Left ventricle myocardium superior (tissue), 1 donor: ENCODE measurements around the gene ROBO1. TPM values are rescaled to one million over a fixed set of nuclear protein-coding genes. Genes with fewer than 3 reads are reported as not detected.
"Not testable (repeated sequence)": the region's sequence is repeated elsewhere in the genome, so short reads cannot be mapped to it uniquely, and the experiment has no call there.

Experiments used
- ATAC-seq: fragments of 200-7000 bp; cut with Tn5 transposase; one replicate; pipeline ENCODE4 v1.9.1; 2020; ENCODE audit warnings: mild to moderate bottlenecking, moderate library complexity
- DNase-seq: peaks from one replicate; pipeline ENCODE4 v3.0.0-alpha.2; 2020
- intact Hi-C: fragments of 100-400 bp; cut with micrococcal nuclease; formaldehyde crosslinking; loops from one replicate; pipeline ENCODE4 v1.11.0; 2022
- long read RNA-seq: library from polyadenylated mRNA; unstranded; transcript quantifications from one replicate; pipeline ENCODE4 v2.0.0, GENCODE V29; 2021
- total RNA-seq: library from RNA; stranded (reverse); fragmentation: NEBNext Ultra II Directional; extraction: Animal tissue kit (Norgen Biotek cat#: 25700); gene quantifications from one replicate; pipeline ENCODE4 v1.2.1, GENCODE V29; 2021
- donor health status: DM: no; HTN: yes; CAD: no; lungs with severe emphysema.

ROBO1 gene
- total RNA-seq = 6.0 TPM
- long read RNA-seq, partial matches to known transcripts = 3 of 3 reads
- long read RNA-seq, other reads (novel, unspliced or antisense) = 0 of 3 reads

DNA sequence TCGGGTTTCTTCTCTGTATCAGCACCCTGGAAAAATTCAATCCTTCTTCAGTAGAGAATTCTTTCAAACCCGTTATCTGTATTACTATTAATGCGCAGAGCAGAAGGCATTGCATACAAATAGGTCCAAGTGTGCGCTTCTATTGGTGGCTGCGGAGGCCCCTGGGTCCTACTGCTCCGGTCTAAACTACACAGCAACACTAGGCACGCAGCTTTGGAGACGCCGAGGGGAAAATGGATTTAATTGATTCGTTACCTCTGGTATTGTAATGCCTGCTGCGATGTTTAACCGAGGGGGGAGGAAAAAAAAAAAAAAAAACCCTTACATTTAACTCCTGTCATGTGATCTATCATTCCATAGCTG, at the start of gene ROBO1:
TSS of gene ROBO1 (minus strand) at position 94 of the 363 bp plus-strand sequence.
- ATAC-seq = no peak
- intact Hi-C loops = no loop called here
- DNase-seq = no peak

DNA sequence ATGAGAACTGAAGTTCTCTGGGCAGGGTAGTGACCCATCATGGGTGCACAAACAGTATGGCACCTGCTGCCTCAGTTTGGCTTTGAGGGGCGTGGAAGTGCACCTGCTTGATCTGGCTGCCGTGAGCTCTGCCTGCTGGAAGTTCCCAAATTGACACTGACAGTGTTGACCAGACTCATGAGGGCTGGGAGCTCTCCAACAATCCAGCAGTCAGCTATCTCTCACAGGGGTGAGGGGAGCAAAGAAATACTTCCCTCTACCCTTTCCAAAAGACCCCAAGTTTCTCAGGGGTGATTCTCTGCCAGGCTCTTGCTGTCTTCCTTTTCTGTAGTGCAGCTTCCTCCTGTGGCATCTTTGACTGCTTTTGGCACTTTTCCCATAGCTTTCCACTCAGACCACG, 49.4 kb upstream of the ROBO1 start:
- intact Hi-C loops = no loop called here
- DNase-seq (no peak), ATAC-seq (no peak)

- intact Hi-C loops = no loop called here
- no peak for ATAC-seq
- DNase-seq = no peak
These were observed 47.7 kb upstream of the ROBO1 start for GRCh38 chr3:79815478-79815877.

- DNase-seq (no peak), ATAC-seq (no peak)
- intact Hi-C loops = no loop called here
These were observed 42.8 kb upstream of the ROBO1 start for GRCh38 chr3:79810581-79810980.

DNA sequence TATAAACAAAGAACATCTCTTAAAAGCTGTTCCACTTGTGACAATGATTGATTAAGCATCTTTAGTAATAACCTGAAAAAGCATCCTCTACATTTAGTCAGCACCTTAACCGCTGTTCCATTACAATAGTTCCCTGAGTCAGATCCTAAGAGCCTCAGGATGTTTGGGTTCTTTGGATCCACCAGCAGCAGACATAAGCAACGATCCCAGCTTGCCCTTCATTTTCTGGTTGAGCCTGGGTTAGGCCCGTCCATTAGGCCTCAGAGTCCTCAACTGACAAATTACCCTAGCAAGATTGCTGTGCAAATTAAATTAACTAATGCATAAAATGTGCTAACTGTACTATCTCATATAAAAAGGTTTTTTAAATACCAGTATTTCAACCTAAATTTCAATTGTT, 42.3 kb upstream of the ROBO1 start:
- intact Hi-C loops = no loop called here
- no peak for DNase-seq
- no peak for ATAC-seq

DNA sequence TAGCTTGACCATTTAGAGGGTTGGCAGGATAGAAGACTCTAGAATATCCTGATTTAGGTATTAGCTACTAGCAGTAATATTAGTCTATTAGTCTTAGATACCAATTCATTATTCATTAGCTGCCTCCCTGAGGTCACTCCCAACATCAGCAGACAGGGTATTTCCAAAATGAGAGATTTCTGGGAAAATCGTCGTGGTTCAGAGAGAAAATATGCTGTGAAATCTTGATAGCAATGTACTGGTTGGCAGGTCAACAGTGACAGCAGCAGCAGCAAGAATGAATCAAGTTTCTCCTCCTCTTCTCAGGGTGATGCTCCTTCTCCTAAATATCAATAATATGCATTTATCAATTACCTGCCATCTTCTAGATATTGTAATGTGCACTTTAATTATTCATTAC, 41.3 kb upstream of the ROBO1 start:
- intact Hi-C loops = no loop called here

DNA sequence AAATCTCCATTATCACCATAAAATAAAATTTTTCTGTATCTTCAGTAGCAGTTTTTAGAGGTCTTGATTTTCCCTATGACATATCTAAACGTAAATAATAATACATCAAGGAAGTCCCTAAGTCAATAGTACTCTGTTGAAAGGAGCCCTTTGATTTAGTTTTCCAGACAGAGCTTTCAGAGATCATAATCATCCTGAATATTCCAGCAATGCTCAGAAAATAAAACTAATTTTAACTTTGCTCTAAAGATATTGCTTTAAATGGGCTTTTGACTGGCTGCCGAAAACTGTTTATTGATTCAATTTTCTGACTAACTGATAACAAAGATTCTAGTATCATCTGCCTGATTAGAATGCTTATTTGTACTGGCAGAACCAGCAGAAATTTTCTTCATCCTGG, 40.7 kb upstream of the ROBO1 start:
- intact Hi-C loops = no loop called here
- DNase-seq = no peak
- no peak for ATAC-seq

More for the DNA sequence above, 41.3 kb upstream of the ROBO1 start:
- ATAC-seq (no peak), DNase-seq (no peak)

DNA sequence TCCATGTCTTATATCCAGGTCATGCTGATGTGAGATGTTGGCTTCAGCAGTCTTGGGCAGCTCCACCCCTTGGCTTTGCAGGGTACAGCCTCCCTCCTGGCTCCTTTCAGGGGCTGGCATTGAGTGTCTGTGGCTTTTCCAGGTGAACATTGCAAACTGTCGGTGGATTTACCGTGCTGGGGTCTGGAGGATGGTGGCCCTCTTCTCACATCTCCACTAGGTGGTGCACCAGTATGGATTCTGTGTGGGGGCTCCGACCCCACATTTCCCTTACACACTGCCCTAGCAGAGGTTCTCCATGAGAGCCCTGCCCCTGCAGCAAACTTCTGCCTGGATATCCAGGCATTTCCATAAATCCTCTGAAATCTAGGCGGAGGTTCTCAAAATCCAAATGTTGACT, 22.4 kb upstream of the ROBO1 start:
- intact Hi-C loops, DNase-seq, ATAC-seq: not testable (repeated sequence)

DNA sequence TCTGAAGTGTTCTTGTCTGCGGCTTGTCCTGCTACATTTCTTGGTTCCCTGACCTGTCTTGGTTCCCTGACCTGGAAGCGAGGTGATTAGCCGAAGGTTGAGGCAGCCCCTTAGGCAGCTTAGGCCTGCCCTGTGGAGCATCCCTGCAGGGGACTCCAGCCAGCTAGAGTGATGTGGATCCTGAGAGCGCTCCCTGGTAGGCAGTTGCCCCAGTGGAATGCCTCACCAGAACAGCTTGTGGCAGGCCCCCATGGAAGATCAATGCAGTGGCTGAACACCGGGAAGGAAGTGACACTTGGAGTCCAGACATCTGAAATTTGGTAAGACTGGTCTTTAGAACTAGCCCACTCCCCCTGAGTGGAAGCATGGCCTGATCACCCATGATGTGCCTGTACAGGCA, 5.5 kb upstream of the ROBO1 start:
- intact Hi-C loops = no loop called here
- ATAC-seq (no peak), DNase-seq (no peak)

- DNase-seq (no peak), ATAC-seq (no peak)
- intact Hi-C loops = no loop called here
These were observed 1.4 kb upstream of the ROBO1 start for GRCh38 chr3:79769229-79769628.

GRCh38 chr3:79767194-79767904, 449 bp downstream of the ROBO1 start:
- DNase-seq = no peak
- no peak for ATAC-seq
- intact Hi-C loops = no loop called here

- intact Hi-C loops = no loop called here
- no peak for DNase-seq
- ATAC-seq = no peak
These were observed 1.2 kb downstream of the ROBO1 start for GRCh38 chr3:79766496-79767193.

DNA sequence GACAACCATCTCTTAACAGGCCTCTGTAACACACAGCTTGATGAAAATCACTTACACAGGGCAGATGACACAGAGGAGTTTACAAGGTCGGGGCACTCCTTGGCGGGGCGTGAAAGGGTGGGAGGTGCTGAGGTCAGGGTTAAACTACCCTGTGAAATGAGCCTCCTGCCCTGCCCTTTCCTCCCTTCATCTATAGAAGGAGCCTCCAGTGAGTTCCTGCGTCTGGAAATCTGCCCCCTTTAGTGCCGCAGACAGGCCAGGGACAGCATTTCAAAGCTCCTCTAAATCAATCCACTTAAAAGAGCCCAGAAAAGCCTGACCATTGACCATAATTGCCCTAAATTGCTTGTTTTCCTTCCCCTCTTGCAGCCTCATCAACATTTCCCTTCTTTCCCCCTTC, 1.9 kb downstream of the ROBO1 start:
- no peak for ATAC-seq
- intact Hi-C loops = no loop called here
- no peak for DNase-seq

DNA sequence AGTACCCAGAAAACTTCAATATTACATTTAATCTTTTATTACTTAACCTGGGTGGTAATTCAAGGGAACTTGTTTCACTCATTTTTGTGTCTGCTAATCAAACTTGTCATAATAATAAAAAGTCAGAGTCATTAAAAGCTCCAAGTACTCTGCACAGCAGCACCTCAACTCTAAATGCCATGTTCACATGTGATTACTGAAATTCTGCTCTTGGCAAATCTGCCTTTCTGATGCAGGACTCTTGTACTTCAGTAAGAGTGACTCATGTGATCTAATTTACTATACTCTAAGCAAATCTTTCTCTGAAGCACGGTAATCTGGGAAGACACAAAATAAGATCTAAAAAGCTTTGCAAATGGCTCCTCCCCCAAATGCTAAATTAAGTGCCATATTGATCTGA, 6.4 kb downstream of the ROBO1 start:
- intact Hi-C loops = no loop called here
- DNase-seq (no peak), ATAC-seq (no peak)

DNA sequence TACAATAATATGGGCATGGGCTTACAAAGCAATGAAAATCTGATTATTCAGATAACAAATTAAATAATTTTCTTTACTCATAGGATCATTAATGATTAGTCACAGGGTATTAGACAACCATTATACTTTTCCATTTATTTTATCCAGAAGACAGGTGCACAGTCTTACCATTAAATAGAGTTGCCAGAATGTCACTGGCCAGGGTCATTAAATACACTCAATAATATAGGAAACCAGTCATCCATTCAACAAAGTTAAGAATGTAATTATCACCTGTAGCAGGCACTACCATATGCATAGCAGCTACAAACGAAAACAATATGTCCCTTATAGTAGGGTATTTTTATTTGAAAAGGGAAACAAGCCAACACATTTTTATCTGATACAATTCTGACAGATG, 16.1 kb downstream of the ROBO1 start:
- ATAC-seq = no peak
- no peak for DNase-seq
- intact Hi-C loops = no loop called here

DNA sequence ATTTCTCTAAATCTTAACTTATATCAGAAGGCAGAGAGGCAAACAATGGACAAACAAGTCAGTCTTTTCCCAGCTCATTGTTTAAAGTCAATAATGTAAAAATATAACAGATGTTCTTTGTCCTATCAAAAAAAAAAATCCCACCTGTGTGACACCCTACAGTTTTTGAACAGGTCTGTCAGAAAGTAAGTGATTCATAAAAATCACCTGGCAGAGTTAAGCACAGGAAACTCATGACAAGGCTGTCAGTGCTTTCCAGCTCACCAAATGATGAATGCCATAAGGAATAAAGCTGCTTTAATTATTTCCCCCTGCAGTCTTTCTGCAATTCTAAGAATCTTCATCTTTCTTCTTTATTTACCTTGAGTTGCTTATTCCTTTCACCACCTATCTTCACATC, 30.3 kb downstream of the ROBO1 start:
- DNase-seq (no peak), ATAC-seq (no peak)
- intact Hi-C loops = no loop called here

DNA sequence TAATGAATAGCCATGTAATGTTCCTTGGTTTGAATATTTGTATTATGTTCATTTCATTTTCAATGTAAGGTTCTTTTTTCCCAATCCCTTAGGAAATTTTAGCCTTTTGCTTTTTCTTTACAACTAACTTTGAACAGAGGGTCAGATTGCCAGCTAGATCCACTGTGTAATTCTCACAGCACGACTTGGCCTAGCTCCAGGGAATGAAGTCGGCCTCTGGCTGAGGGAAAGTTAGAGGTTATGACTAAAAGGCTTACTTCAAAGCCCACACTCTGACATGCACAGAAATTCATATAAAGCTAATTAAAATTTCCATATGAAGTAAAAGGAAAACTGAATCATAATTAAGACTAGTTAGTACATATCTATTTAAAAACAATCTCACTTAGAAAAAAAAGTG, 38.7 kb downstream of the ROBO1 start:
- intact Hi-C loops = no loop called here
- peak; percentile 22 for DNase-seq
- no peak for ATAC-seq

DNA sequence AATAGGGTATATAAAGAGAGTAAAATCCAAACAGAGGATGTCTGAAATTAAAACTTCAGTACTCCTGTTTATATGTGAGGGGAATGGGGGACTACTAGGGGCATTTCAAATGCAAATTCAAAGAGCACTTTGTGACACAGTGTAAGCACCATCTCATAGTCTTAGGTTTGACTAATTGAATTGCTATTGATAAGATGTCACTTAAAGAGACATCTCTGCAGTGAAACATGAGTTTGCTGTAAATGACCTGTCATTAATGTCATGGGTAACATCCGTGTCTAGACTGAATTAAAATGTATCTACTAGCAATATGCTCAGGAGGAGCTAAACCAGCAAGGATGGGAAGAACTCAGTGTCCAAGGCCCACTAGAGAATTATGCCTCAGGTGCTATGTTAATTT, 41.0 kb downstream of the ROBO1 start:
- no peak for ATAC-seq
- DNase-seq = no peak
- intact Hi-C loops = no loop called here

DNA sequence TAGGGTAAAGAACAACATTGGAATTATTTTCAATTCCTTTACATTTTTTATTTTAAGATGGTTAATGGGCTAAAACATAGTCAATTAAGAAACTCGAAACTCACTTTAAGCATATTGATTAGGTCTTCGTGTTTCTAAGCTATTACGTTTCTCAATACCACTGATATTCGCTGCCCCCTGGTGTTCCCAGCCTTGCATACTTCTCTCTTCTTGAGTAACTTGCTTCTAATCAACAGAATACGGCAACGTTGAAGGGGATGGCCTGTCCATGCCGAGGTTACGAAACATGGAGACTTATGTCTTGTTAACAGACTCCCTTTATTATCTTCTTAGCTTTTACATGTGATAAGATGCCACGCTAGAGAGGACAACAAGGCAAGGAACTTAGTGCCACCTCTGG, 43.6 kb downstream of the ROBO1 start:
- ATAC-seq = no peak
- intact Hi-C loops = no loop called here

GRCh38 chr3:79690072-79690471, 77.7 kb downstream of the ROBO1 start:
- intact Hi-C loops = no loop called here
- ATAC-seq (no peak), DNase-seq (no peak)

More for the DNA sequence above, 43.6 kb downstream of the ROBO1 start:
- DNase-seq = no peak

DNA sequence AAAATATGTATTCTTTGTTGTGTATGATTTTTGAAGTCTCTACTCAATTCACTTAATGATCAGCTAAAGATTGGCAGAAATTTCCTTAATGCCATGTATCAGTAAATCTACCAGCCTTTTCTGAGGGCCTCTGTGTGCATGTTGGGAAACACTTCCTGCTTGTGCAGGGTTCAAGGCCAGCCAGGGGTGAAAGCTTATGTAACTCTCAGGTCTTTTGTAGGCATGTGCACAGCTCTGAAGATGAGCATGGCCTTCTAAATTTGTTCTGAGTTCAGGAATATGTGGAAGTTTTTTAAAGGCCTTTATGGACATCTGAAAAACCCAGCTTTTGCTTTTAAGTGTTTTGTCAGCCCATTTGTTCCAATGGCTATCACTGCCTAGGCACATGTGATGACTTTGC, 82.7 kb downstream of the ROBO1 start:
- intact Hi-C loops = no loop called here
- ATAC-seq (no peak), DNase-seq (no peak)
